Naive thymus-derived CD4-positive, alpha-beta T cell (primary cell): ENCODE measurements around the gene OR10A6. TPM values are rescaled to one million over a fixed set of nuclear protein-coding genes. Genes with fewer than 3 reads are reported as not detected.

Source experiments
- ATAC-seq: fragments of 150-1000 bp; cut with Tn5 transposase; 2 replicates; pipeline ENCODE4 v1.10.0; 2021; ENCODE audit warnings: mild to moderate bottlenecking, moderate library complexity
- CTCF ChIA-PET: fragments of 350-600 bp; sonication (Branson Sonifier 250); formaldehyde crosslinking; loops from one replicate; lab custom pipeline; 2021; ENCODE audit warnings: antibody characterized with exemption; lab: Charles Lee
- POLR2A ChIA-PET: fragments of 350-600 bp; sonication (Branson Sonifier 250); formaldehyde crosslinking; loops from one replicate; lab custom pipeline; 2021; ENCODE audit warnings: antibody characterized with exemption, inconsistent platforms; lab: Charles Lee
- DNase-seq, 9 donors: peaks; one replicate each; pipeline versions ENCODE4 v3.0.0 to v3.0.0-alpha.2; 2020 to 2022; ENCODE audit warnings: mixed read lengths in 1 of 9
- H3K27ac ChIP-seq: one replicate; pipeline ENCODE4 v1.7.0; 2013; ENCODE audit warnings: mild to moderate bottlenecking, low read depth, low read length, moderate library complexity
- H3K27me3 ChIP-seq, 2 donors: one replicate each; pipeline ENCODE4 v1.7.0; 2013; ENCODE audit warnings: low read length in 2 of 2, mild to moderate bottlenecking in 2 of 2, moderate library complexity in 2 of 2; ENCODE audit not compliant: control insufficient read depth in 2 of 2, insufficient read depth in 2 of 2
- H3K36me3 ChIP-seq, 3 experiments: 1 replicate in 2 of 3; 2 replicates in 1 of 3; pipeline ENCODE4 v1.7.0; 2013; ENCODE audit warnings: low read length in 3 of 3, mild to moderate bottlenecking in 3 of 3, moderate library complexity in 1 of 3; ENCODE audit not compliant: insufficient read depth in 3 of 3, control insufficient read depth in 2 of 3
- H3K4me1 ChIP-seq, 2 donors: one replicate each; pipeline ENCODE4 v1.7.0; 2013; ENCODE audit warnings: low read length in 2 of 2, mild to moderate bottlenecking in 2 of 2, moderate library complexity in 1 of 2; ENCODE audit not compliant: control insufficient read depth in 2 of 2, insufficient read depth in 2 of 2
- H3K4me3 ChIP-seq: 2 replicates; pipeline ENCODE4 v1.7.0; 2013; ENCODE audit warnings: mild to moderate bottlenecking, low read length
- H3K9me3 ChIP-seq, 3 experiments: 1 replicate in 2 of 3; 2 replicates in 1 of 3; pipeline ENCODE4 v1.7.0; 2013; ENCODE audit warnings: low read length in 3 of 3; ENCODE audit not compliant: control insufficient read depth in 2 of 3
- H3K27ac Mint-ChIP-seq, 9 donors: one replicate each; pipeline ENCODE4 v1.8.0; 2020 to 2022; ENCODE audit warnings: mixed read lengths in 9 of 9, mild to moderate bottlenecking in 8 of 9, moderate library complexity in 5 of 9, inconsistent platforms in 2 of 9
- H3K27me3 Mint-ChIP-seq, 5 donors: one replicate each; pipeline ENCODE4 v1.8.0; 2021 to 2022; ENCODE audit warnings: mixed read lengths in 5 of 5, mild to moderate bottlenecking in 1 of 5
- H3K36me3 Mint-ChIP-seq, 5 donors: one replicate each; pipeline ENCODE4 v1.8.0; 2020 to 2022; ENCODE audit warnings: mixed read lengths in 5 of 5, mild to moderate bottlenecking in 3 of 5, inconsistent platforms in 1 of 5
- H3K4me1 Mint-ChIP-seq, 7 donors: one replicate each; pipeline ENCODE4 v1.8.0; 2020 to 2022; ENCODE audit warnings: mixed read lengths in 7 of 7, mild to moderate bottlenecking in 3 of 7, inconsistent platforms in 1 of 7
- H3K4me3 Mint-ChIP-seq, 10 donors: one replicate each; pipeline ENCODE4 v1.8.0; 2020 to 2022; ENCODE audit warnings: mild to moderate bottlenecking in 10 of 10, mixed read lengths in 10 of 10, moderate library complexity in 6 of 10, inconsistent platforms in 2 of 10
- H3K9me3 Mint-ChIP-seq, 11 donors: one replicate each; pipeline ENCODE4 v1.8.0; 2020 to 2022; ENCODE audit warnings: mixed read lengths in 11 of 11, mild to moderate bottlenecking in 4 of 11, inconsistent platforms in 1 of 11, moderate library complexity in 1 of 11
- intact Hi-C, 2 donors: fragments of 100-400 bp; cut with micrococcal nuclease; formaldehyde crosslinking; loops; one replicate each; pipeline ENCODE4 v1.15.1; 2023
- polyA plus RNA-seq, 2 donors: library from polyadenylated mRNA; unstranded; fragments of 300-500 nt; fragmentation: Illumina TruSeq; gene quantifications; one replicate each; pipeline ENCODE4 v1.2.3, GENCODE V29; 2021
- total RNA-seq, 6 experiments: library from RNA in 5 of 6; stranded (reverse) in 5 of 6; gene quantifications; 1 replicate in 5 of 6; 2 replicates in 1 of 6; pipeline ENCODE4 v1.2.3 and lab custom pipeline; 2021 to 2026

Gene OR10A6
- total and polyA plus RNA-seq, 7 experiments from 2014 or later: not detected

GRCh38 chr11:7890417-7891172, 40.5 kb downstream of the OR10A6 start:
- Mint-ChIP-seq H3K4me3 (no peak overlapping the region), H3K27me3 (peaks cover 4 to 18% (median 5%) of the 10 kb centered on the region in 5 donors), H3K9me3 (peaks cover 0 to 5% (median 0%) of the 10 kb centered on the region in 11 donors), H3K4me1 (peaks cover 0 to 7% (median 3%) of the 10 kb centered on the region in 7 donors), H3K36me3 (no peaks in the 10 kb centered on the region), H3K27ac (no peak overlapping the region)
- Histone ChIP-seq H3K9me3 (no peaks in the 10 kb centered on the region), H3K4me3 (no peak overlapping the region), H3K27me3 (no peaks in the 10 kb centered on the region), H3K36me3 (no peaks in the 10 kb centered on the region), H3K27ac (no peak overlapping the region), H3K4me1 (no peaks in the 10 kb centered on the region)
- POLR2A ChIA-PET: no interaction called here
- no peak for DNase-seq
- ATAC-seq: no peak
- CTCF ChIA-PET: interaction anchor here (0.7 to 3.2 kb wide), 2 partner anchors 96 to 97 kb away, joined by 3 to 25 read pairs; partner anchors contain the start of gene EIF3F
- intact Hi-C loops: no loop called here

DNA sequence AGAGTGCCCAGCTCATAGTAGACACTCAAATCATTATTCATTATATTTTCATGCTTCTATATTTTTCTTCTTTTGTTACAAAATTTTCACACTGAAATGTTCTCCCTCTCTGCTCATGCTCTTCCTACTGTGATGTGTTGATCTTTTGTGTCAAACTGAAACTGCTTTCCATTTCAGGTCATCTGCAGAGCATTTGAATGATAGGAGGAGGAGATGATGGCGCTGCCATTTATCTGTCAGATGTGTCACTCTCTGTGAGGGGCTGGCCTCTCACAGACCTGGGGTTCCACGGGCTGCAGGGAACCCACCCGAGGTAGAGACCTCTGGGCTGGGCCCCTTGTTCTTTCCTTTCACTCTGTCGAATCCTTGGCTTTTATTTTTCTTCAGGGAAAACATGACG, 41.1 kb downstream of the OR10A6 start:
- CTCF ChIA-PET: interaction anchor here (0.7 kb wide), 1 partner anchor 97 kb away, joined by 3 read pairs; the partner anchor contains the start of gene EIF3F
- DNase-seq: no peak
- Mint-ChIP-seq H3K4me3 (no peak overlapping the region), H3K9me3 (no peaks in the 10 kb centered on the region), H3K27ac (no peak overlapping the region), H3K27me3 (peaks cover 4 to 18% (median 8%) of the 10 kb centered on the region in 5 donors), H3K36me3 (no peaks in the 10 kb centered on the region), H3K4me1 (peaks cover 0 to 7% (median 3%) of the 10 kb centered on the region in 7 donors)
- no peak overlapping the region for H3K4me3 ChIP-seq
- no peak overlapping the region for H3K27ac ChIP-seq
- POLR2A ChIA-PET: no interaction called here
- H3K4me1 ChIP-seq: no peaks in the 10 kb centered on the region
- H3K36me3 ChIP-seq: no peaks in the 10 kb centered on the region
- no peaks in the 10 kb centered on the region for H3K9me3 ChIP-seq
- no peak for ATAC-seq
- H3K27me3 ChIP-seq: no peaks in the 10 kb centered on the region
- intact Hi-C loops: no loop called here

GRCh38 chr11:7882860-7883259, 48.2 kb downstream of the OR10A6 start:
- no peaks in the 10 kb centered on the region for H3K9me3 ChIP-seq
- DNase-seq (no peak), ATAC-seq (no peak)
- H3K27me3 ChIP-seq: no peaks in the 10 kb centered on the region
- Mint-ChIP-seq H3K27me3 (peaks cover 5 to 25% (median 16%) of the 10 kb centered on the region in 5 donors), H3K27ac (no peak overlapping the region), H3K9me3 (no peaks in the 10 kb centered on the region), H3K36me3 (no peaks in the 10 kb centered on the region), H3K4me3 (no peak overlapping the region), H3K4me1 (no peaks in the 10 kb centered on the region)
- CTCF ChIA-PET: no interaction called here
- no peak overlapping the region for H3K4me3 ChIP-seq
- H3K36me3 ChIP-seq: no peaks in the 10 kb centered on the region
- H3K27ac ChIP-seq: no peak overlapping the region
- POLR2A ChIA-PET: no interaction called here
- H3K4me1 ChIP-seq: no peaks in the 10 kb centered on the region
- intact Hi-C loops: no loop called here

Other genes with a start within 250 kb of the OR10A6 start
- gene OVCH2, start 224.8 kb downstream of the OR10A6 start, total RNA-seq: not detected
- not detected for gene OVCH2, start 224.8 kb downstream of the OR10A6 start, polyA plus RNA-seq
- gene OR5P2, start 134.3 kb downstream of the OR10A6 start, total RNA-seq: not detected
- not detected for gene OR5P2, start 134.3 kb downstream of the OR10A6 start, polyA plus RNA-seq
- not detected for gene OR5P3, start 100.4 kb downstream of the OR10A6 start, total RNA-seq
- gene OR5P3, start 100.4 kb downstream of the OR10A6 start, polyA plus RNA-seq: not detected
- not detected for gene OR10A3, start 10.4 kb upstream of the OR10A6 start, total RNA-seq
- not detected for gene OR10A3, start 10.4 kb upstream of the OR10A6 start, polyA plus RNA-seq
- gene NLRP10, start 34.2 kb upstream of the OR10A6 start, total RNA-seq: not detected
- not detected for gene NLRP10, start 34.2 kb upstream of the OR10A6 start, polyA plus RNA-seq
- gene EIF3F, start 56.1 kb upstream of the OR10A6 start, total RNA-seq: 100 to 1,000 TPM; 222 to 405 (median 353) TPM
- 100 to 1,000 TPM; 509 to 555 TPM for gene EIF3F, start 56.1 kb upstream of the OR10A6 start, polyA plus RNA-seq
- under 1 TPM in 3 of 5 experiments, not detected in 2; 0.05 to 0.07 (median 0.05) TPM for gene TUB, start 149.9 kb upstream of the OR10A6 start, total RNA-seq
- under 1 TPM in 1 of 2 donors, not detected in 1; 0.12 TPM for gene TUB, start 149.9 kb upstream of the OR10A6 start, polyA plus RNA-seq
- 10 to 100 TPM in 4 of 5 experiments, 1 to 10 TPM in 1; 7.3 to 66.9 (median 34.4) TPM for gene RIC3, start 237.8 kb upstream of the OR10A6 start, total RNA-seq
- 1 to 10 TPM; 2.5 to 2.8 TPM for gene RIC3, start 237.8 kb upstream of the OR10A6 start, polyA plus RNA-seq